ENCODE measurements around the gene KLF15. TPM values are rescaled to one million over a fixed set of nuclear protein-coding genes. Genes with fewer than 3 reads are reported as not detected.

KLF15 gene
- total and polyA plus RNA-seq, 2 of the 4 experiments (the other 2 are of a cell fraction): 0.18 to 0.24 TPM

GRCh38 chr3:126360714-126361060 lies 3.5 kb upstream of the KLF15 start:
- H4K20me1 ChIP-seq (ENCODE audit: insufficient read depth, low read length): no peaks in the 10 kb centered on the region
- H3K9me3 ChIP-seq (ENCODE audit: control insufficient read depth, insufficient read depth, low read length): peaks cover 2% of the 10 kb centered on the region; the same call in 1 of the 2 replicates
- WGBS, 2 experiments (ENCODE audit: extremely low coverage in 2 of 2, insufficient read length in 1 of 2): no CpG with 5 or more reads among the region's 3 CpGs
- no peak overlapping the region for H3K9ac ChIP-seq (ENCODE audit: low read depth, low read length)
- H2AK9ac ChIP-seq (replicated peaks; ENCODE audit: low read depth, low read length, poor library complexity): no peak overlapping the region
- H3K27ac ChIP-seq (ENCODE audit: insufficient read depth, low read length): no peak overlapping the region
- no peak overlapping the region for H4K8ac ChIP-seq (ENCODE audit: low read depth in 2 of 2, low read length in 2 of 2)
- ATAC-seq (ENCODE audit: low read depth): no peak
- dilution Hi-C loops (cut with HindIII; ENCODE audit: low sequenced_read_pairs, unreplicated experiment): no loop called here
- no peaks in the 10 kb centered on the region for H3K79me1 ChIP-seq (ENCODE audit: low read depth in 1 of 2, low read length in 2 of 2)
- H2BK120ac ChIP-seq (ENCODE audit: low read depth, low read length): no peak overlapping the region
- in situ Hi-C loops (cut with MboI; ENCODE audit: low sequenced_read_pairs): no loop called here
- H3K4me3 ChIP-seq (ENCODE audit: insufficient read depth, low read depth, low read length): no peak overlapping the region
- no peak overlapping the region for H3K14ac ChIP-seq (replicated peaks; ENCODE audit: low read depth, low read length)
- H3K23ac ChIP-seq (ENCODE audit: low read depth, low read length): no peak overlapping the region
- H2BK20ac ChIP-seq (ENCODE audit: low read depth, low read length): no peak overlapping the region
- POLR2A ChIA-PET (ENCODE audit: unreplicated experiment): no interaction called here
- no peaks in the 10 kb centered on the region for H3K9me1 ChIP-seq (ENCODE audit: insufficient read depth, low read length)
- no peak overlapping the region for H3K4me2 ChIP-seq (ENCODE audit: low read depth, low read length)
- H3K4me1 ChIP-seq (ENCODE audit: control insufficient read depth, insufficient read depth, low read length): 0 out of 2 replicates have a peak, but pooled peaks cover 3% of the 10 kb centered on the region
- H3K36me3 ChIP-seq (ENCODE audit: control insufficient read depth, insufficient read depth, low read length): no peaks in the 10 kb centered on the region
- H4K91ac ChIP-seq (ENCODE audit: insufficient read depth, low read depth, low read length): no peak overlapping the region
- no TSS peak for BruUV-seq (replicated peaks)
- no peak for TF ChIP-seq ELK1 (IDR thresholded peaks at IDR 0.05; ENCODE audit: borderline replicate concordance, low read depth, low read length)
- no peak for TF ChIP-seq CEBPB (IDR thresholded peaks at IDR 0.05; ENCODE audit: low read depth, low read length)
- no peak for TF ChIP-seq NFE2L2 (IDR thresholded peaks at IDR 0.05; ENCODE audit: low read depth, low read length)
- no peak for TF ChIP-seq MXI1 (IDR thresholded peaks at IDR 0.05; ENCODE audit: borderline replicate concordance, low read depth, low read length)
- no peak overlapping the region for H2AFZ ChIP-seq (replicated peaks; ENCODE audit: low read length, poor library complexity)
- H3K56ac ChIP-seq (ENCODE audit: extremely low read depth, insufficient read depth, low read length): no peak overlapping the region
- peaks cover 60% of the 10 kb centered on the region for H3K27me3 ChIP-seq (ENCODE audit: control insufficient read depth, insufficient read depth, low read length)
- H2AK5ac ChIP-seq (ENCODE audit: low read depth, low read length): no peak overlapping the region
- no peak overlapping the region for H2BK5ac ChIP-seq (ENCODE audit: low read depth, low read length, poor library complexity, severe bottlenecking)
- intact Hi-C loops (cut with micrococcal nuclease): no loop called here
- no peak overlapping the region for H2BK15ac ChIP-seq (ENCODE audit: low read depth, low read length)
- no peak overlapping the region for H3K18ac ChIP-seq (ENCODE audit: low read depth, low read length)
- H3K4ac ChIP-seq (ENCODE audit: low read depth, low read length): no peak overlapping the region
- no peak for DNase-seq
- H4K5ac ChIP-seq (ENCODE audit: low read depth, low read length): no peak overlapping the region
- CTCF ChIA-PET: no interaction called here
